HG02840 (cell line): Measurements from ENCODE around the gene SOX3.

Source experiments
- ATAC-seq: cut with Tn5 transposase; IDR thresholded peaks from one replicate; pipeline ENCODE4 v1.9.1; 2021; ENCODE audit warnings: mild to moderate bottlenecking, moderate library complexity, moderate number of reproducible peaks; ENCODE audit not compliant: unreplicated experiment, low FRiP score

The SOX3 gene

DNA sequence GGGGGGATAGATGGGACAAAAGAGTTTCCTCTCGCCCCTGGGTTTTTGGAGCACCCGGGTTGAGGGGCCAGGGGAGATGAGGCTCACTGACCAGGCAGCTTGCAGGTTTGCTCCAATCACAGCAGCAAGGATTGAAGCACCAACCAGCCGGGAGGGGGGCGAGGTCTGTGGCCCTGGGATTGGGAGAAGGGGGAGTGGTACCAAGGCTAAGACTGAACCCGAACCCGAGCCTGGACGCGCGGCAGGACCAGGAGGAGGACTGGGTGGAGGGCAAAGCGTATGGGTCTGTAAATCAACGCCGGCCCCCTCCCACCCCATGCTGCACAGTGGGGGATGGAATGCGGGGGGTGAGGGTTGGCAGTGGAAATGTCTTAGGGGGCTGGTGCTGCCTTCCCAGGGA, 3.5 kb downstream of the SOX3 start:
- ATAC-seq, result no peak

DNA sequence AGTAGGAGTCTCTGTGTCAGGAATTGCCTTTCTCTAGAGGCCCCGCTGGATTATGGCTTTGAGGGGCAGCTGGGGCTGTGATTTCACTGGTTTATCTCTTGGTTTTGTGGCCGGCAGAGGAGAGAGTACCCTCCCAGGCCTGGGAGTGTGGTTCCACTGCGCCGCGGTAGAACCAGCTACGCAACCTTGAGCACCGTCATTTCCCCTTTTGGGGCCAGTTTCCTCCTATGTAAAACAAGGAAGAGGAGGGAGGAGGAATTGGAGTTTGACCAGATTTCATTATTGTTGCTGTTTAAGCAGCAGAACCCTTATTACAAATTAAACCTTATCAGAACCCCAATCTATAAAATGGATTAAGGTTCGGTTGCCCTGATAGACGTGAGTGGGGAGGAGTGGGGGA, 4.4 kb downstream of the SOX3 start:
- no peak for ATAC-seq

DNA sequence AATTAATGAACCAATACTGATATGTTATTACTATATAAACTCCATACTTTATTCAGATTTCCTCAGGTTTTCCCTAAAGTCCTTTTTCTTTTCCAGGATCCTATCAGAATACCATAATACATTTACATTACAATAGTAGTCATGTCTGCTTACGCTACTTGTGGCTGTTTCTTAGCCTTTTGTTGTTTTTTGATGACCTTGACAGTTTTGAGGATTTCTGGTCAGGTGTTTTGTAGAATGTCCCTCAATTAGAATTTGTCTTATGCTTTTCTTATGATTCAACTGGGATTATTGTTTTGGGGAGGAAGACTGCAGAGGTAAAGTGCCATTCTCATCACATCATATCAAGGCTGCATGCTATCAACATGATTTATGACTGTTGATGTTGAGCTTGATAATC, 9.1 kb downstream of the SOX3 start:
- no peak for ATAC-seq

DNA sequence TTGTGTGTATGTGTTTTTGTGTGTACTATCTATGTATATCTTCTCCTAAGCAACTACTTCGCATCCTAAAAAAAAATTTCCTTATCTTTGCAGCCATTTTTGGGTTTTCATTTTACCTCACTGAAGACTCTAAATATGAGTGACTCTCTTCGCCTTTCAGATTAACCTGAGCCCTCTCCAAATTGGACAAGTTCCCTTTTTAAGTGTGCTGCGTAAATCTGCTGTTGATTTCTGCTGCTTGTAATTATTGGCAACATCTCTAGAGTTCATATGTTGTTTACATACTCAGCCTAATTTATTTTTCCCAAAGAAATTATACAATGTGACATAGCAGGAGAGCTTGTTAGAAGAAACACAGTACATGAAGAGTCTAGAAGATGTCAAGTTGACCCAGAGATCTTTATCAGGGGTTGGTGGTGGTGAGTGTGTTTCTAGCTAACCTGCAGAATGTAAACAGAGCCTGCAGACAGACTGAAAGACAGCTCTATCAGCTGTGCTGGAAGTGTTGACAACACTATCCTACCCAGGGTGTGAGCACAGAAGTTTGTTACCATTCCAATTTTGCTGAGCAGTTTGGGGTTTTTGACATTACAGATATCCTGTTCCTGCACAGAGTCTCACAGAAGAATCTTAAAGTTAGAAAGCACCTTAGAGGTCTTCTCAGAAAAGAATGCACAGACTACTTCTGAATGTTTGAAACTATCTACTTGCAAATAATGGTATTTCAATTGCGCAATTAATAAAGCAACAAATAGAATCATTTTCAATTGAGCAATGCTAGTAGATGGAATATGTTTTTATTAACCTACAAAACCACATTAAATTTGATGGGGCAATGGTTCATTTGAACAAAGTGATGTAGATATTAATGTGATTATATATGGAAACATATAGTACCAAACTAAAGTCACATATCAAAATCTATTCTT, 12.5 kb downstream of the SOX3 start:
- no peak for ATAC-seq

DNA sequence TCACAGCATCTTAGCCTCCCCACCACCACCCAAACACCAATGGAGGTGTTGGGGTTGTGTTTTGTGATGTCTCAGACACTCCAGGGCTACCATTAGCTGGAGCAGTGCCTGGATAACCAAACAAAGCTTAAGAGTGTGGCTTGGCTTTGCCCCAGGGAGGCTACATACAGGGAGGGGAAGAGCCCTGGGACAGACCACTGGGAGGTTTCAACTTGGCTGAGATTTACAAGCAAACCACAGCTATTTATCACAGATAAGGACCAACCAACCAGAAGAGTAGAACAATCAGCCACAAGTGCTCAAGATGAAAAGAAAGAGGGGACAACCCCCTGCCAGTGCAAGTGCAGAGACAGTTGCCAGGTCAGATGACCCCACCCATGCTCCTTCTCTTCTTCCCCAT, 24.1 kb downstream of the SOX3 start:
- no peak for ATAC-seq

DNA sequence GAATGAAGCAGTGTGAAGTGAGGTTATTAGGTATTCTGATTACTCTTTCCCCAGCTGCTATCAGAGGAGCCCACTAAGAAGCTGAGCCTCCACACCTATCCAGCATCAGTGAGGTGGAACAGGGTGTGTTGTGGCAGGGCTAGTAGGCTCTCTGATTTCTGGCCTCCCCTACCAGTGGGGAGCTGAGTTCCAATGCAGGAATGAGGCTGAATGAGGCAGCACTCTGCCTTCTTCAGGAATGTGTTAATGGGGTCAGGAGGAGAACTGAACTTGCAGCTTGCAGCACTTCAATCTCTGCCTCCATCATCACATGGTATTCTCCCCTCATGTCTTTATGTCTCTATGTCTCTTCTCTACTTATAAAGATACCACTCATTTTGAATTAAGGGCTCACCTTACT, 26.9 kb downstream of the SOX3 start:
- ATAC-seq, result no peak

DNA sequence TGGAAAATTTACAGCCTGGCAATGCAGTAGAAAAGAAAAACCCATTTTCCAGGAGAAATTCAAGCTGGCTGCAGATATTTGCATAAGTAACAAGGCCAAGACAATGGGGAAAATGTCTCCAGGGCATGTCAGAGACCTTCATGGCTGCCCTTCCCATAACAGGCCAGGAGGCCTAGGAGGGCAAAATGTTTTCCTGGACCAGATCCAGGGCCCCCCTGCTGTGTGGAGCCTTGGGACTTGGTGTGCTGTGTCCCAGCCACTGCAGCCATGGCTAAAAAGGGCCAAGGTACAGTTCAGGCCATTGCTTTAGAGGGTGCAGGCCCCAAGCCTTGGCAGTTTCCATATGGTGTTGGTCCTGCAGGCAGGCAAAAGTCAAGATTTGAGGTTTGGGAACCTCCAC, 29.8 kb downstream of the SOX3 start:
- no peak for ATAC-seq

DNA sequence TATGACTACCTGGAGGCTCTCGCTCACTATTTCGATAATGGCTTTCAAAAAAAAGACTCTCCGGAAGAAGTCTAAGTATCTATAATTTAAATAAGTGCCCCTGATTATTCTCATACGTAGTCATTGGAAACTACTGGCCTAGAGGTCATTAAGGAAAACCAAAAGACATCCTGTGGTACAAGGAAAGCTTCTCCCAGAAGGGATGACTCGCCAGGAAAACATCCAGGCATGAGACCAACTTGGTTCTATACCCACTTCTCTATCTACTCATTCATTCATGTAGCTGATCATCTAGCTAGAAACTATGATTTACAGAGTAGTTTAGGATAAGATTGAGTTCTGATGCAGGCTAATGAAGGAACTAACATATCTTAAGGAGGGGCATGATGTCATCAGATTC, 37.7 kb downstream of the SOX3 start:
- ATAC-seq, result no peak
